NCI-H2196 (cell line): ENCODE results near the gene TLR6.
A peak's percentile ranks its signal among the peaks of the same experiment; 100 is the strongest.

ENCODE experiments used
- DNase-seq: peaks from one replicate; lab custom pipeline; 2025; ENCODE audit not compliant: unreplicated experiment; lab: John Stamatoyannopoulos, UW

Gene TLR6, protein sequence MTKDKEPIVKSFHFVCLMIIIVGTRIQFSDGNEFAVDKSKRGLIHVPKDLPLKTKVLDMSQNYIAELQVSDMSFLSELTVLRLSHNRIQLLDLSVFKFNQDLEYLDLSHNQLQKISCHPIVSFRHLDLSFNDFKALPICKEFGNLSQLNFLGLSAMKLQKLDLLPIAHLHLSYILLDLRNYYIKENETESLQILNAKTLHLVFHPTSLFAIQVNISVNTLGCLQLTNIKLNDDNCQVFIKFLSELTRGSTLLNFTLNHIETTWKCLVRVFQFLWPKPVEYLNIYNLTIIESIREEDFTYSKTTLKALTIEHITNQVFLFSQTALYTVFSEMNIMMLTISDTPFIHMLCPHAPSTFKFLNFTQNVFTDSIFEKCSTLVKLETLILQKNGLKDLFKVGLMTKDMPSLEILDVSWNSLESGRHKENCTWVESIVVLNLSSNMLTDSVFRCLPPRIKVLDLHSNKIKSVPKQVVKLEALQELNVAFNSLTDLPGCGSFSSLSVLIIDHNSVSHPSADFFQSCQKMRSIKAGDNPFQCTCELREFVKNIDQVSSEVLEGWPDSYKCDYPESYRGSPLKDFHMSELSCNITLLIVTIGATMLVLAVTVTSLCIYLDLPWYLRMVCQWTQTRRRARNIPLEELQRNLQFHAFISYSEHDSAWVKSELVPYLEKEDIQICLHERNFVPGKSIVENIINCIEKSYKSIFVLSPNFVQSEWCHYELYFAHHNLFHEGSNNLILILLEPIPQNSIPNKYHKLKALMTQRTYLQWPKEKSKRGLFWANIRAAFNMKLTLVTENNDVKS

GRCh38 chr4:38856524-38857337, at the start of gene TLR6:
Gene TLR6, minus strand, starts transcription at chr4:38856817. Its CDS starts 27,344 bp downstream, at chr4:38829473.
- peak; percentile 52 for DNase-seq

DNA sequence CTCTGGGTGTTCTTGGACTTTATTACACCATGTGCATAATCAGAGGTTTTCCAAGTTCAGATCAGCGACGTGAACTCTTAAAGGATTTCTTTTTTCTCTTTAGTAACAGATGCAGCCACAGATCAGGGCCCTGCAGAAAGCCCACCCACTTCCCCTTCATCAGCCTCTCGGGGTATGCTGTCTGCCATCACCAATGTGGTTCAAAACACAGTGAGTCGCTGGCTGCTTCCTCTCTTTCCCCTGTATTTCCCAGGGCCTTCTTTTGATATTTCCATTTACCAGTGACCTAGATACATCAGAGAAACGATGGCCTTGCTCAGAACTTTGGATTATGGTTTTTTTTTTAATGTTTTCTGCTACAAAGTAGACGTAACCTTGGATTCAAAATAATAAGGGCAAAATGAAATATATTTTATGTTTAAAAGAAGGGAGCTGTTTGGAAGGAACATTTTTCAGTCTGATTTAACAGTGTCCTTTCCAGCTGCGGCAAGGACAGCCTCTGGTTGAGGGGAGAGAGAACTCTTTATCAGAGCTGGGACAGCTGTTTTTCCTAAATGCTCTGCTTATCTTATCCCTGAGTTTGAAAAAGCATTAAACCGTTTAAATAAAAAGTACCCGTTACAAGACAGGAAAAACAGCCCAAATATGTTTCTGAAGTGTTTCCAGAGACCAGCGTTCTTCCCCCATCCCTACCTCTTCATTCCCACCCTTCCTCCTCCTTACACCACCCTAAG, 49.2 kb upstream of the TLR6 start:
- DNase-seq, result no peak

GRCh38 chr4:38904682-38905081, 48.1 kb upstream of the TLR6 start:
- DNase-seq, result no peak

DNA sequence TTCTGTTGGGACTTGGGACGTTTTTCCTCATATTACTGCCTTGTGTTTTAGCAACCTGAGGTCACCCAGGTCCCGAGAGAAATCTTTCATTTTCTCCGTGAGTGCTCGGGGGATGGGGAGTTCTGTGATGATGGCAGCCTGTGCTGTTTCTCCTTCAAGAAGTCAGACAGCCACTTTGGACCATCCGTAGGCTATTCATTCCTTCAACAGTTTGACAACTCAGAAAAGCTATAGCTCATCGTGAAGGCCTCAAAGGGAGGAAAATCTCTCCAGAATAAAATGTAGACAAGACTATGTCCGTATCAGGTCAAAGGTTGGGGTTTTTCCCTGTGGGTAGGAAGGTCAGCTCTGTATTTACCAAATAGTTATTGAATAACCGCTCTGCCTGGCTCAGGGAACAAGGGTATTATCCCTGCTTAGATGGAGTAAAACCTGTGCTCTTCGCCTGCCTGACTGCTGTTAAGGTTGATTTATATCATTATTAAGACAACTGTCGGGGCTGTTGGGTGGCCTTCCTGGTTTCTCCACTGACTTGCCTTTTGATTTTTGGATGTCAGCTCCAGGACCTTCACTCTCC, 47.6 kb upstream of the TLR6 start:
- no peak for DNase-seq

GRCh38 chr4:38902695-38903094, 46.1 kb upstream of the TLR6 start:
- DNase-seq, result peak; percentile 44

DNA sequence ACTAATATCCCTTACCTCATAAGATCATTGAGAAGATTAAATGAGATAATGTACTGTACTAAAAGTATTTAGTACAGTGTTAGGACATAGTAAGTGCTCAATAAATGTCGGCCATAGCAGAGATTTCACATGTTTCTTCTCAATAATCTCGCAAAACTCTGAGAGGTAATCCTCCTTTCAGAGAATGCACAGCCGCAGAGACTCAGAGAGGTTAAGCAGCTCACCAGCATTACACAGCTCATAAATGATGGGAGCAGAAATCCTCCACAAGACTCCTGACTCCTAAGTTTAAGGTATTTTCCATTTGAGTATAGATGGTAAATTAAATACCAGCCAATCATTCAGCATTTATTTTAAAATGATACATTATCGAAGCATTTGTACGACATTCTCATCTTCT, 45.6 kb upstream of the TLR6 start:
- no peak for DNase-seq

- no peak for DNase-seq
These were observed 41.6 kb upstream of the TLR6 start for GRCh38 chr4:38898245-38898644.

DNA sequence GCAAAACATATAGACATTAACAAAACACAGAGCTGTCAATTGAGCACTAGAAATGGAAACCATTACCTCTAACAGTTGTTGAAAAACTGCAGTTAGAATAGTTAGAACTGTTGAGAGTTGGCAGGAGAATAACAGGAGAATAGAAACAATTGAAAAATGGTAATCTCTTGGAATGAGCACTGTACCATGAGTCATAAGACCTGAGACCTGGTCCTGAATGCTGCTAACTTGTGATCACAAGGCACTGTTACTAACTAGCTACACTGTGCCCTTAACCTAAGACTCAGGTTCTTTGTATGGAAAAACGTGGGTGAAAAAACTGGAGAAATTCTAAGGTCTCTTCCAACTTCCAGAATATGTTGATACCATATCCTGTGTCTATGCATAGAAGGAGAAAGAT, 40.3 kb upstream of the TLR6 start:
- DNase-seq, result no peak

- DNase-seq, result no peak
These were observed 37.8 kb upstream of the TLR6 start for GRCh38 chr4:38894322-38894982.

DNA sequence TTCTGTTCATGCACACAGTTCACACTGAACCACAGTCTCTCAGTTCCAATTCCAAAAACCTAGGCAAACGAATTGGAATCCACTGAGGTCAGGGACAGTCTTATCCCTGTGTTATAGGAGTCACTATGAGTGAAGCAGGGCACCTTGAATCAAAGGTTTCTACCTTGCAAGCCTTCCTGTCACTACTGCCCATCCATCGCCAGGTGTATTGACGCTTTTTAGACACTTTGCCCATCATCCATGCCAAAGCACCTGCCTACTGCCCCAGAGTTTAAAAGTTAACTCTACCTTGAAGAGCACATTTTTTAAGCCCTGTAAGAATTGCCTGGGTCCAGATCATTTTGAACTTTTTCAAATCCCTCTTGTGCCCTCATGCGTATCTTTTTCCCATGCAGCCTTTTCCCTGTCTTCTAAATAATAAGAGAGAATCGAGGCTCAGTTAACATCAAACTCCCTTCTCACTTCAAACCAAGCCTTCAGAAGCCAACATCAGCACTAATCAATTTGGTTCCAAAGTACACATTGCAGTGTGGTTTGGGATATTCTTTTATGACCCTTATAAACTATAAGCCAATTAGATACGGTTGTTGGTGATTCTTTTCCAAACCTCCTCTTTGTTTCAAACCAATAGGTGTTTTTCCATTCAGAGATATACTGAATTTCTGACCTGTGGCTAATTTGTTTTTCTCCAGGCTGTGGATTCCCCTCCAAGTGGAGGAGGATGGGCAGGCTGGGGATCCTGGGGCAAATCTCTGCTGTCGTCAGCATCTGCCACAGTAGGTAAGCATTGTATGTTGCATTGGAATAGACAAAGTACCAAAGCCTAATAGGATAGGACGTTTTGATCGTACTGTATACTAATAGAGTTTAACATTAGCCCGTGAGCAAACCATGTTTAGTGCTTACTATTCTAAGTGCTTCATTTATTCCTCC, 34.7 kb upstream of the TLR6 start:
- no peak for DNase-seq

DNA sequence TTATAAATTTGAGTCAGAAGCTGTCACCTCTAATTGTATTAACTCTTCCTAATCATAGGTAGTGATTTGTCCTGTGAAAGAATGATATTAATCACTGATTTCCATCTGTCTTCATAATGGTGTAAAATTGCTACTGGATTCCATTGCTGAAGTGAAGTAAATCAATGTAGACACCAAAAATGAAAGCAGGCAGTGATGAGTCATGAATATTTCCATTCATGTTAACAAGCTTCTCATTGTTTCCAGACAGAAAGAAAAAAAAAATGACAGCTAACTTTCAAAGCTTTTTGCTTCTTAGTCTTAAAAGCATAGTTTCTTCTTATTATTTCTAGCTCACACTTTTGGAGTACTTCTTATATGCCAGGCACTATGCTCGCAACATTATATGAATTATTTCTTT, 32.5 kb upstream of the TLR6 start:
- DNase-seq, result no peak

DNA sequence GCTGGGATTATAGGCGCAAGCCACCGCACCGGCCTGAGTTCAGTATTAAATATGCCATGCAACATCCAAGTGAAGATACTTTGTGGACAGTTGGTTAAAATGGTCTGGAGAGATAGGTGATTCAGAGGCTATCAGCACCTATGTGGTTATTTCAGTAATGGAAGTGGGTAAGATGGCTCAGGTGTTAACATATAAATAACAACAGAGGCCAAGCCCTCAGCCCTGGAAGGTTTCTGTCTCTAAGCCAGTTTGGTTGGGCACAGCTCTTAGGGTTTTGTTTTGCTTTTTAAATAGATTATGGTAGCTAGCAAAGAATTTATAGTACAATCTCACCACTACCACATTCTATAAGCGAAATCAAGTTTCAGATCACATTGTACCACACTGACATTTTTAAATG, 27.6 kb upstream of the TLR6 start:
- DNase-seq, result no peak

DNA sequence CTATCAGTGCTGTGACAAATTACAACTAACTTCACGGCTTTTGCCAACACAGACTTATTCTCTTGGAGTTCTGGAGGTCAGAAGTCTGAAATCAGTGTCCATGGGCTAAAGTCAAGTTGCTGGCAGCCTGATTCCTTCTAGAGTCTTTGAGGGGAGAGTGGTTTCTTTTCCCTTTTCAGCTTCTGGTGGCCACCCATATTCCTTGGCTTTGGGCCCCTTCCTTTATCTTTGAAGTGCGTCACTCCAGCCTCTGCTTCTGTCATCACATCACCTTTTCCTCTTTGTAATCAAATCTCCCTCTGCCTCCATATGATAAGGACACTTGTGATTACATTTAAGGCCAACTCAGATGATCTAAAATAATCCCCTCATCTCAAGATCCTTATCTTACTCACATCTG, 20.0 kb upstream of the TLR6 start:
- no peak for DNase-seq

GRCh38 chr4:38873290-38873944, 16.8 kb upstream of the TLR6 start:
- no peak for DNase-seq

DNA sequence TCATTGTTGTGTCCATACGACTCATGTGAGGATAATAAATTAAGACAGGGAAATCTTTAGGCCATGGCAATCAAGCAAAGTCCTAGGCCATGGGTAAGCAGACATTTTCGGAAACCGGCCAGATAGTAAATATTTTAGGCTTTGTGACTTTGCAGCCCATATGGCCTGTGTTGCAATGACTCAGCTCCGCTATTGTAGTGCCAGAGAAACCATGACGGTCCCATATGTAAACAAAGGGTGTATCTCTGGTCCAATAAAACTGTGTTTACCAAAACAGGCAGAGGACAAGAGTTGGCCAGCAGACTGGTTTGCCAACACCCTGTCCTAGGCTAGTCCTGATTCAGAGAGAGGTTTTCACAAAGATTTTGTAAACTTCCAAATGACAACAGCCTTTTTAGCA, 16.0 kb upstream of the TLR6 start:
- peak; percentile 25 for DNase-seq

- no peak for DNase-seq
These were observed 15.0 kb upstream of the TLR6 start for GRCh38 chr4:38871593-38871992.

DNA sequence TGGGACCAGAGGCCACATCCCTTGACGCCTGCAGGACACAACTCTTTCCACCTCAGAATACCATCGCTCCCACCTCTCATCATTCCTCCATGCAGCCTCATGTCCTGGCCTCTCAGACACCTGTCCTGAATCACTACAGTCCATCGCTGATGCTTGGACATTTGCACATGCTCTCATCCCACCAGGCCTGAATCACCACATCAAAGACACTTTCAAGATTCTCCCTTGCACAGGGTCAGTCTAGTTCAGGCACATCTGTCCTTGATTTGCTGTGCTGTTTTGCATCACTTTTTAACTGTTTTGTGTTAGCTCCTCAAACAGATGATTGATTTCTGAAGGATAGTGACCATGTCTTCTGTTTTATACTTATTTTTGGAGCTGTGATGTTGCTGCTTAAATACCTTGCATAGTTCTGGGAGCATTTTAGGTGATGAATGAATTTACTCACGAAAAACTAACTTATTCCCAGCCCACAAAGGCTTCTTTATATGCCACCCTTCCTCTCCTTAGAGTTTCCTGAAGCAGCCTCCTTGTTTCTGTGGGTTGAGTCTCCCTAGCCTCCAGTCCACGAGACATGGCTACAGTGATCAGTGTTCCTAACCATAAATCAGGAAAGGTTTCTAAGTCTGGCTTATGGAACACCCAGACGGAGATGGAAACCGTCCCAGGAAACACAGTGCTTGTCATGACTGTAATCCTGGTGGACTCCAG, 13.6 kb upstream of the TLR6 start:
- no peak for DNase-seq

GRCh38 chr4:38869511-38869910, 12.9 kb upstream of the TLR6 start:
- no peak for DNase-seq
